HCT116 (cell line): ENCODE results near the gene OPCML. TPM values are rescaled to one million over a fixed set of nuclear protein-coding genes. Genes with fewer than 3 reads are reported as not detected.

Experiments
- ATAC-seq: fragments of 200-7000 bp; cut with Tn5 transposase; 2 replicates; pipeline ENCODE4 v1.9.1; 2020; ENCODE audit warnings: mild to moderate bottlenecking, moderate library complexity
- BruUV-seq: library from RNA; stranded (reverse); fragments of 400-500 nt; replicated peaks from 2 replicates; lab custom pipeline; 2021; lab: Mats Ljungman, UMichigan
- CTCF ChIA-PET: fragments of 300-600 bp; sonication (Branson Sonifier 250); formaldehyde crosslinking; loops from one replicate; lab custom pipeline; 2021; ENCODE audit warnings: antibody characterized with exemption; lab: Charles Lee
- POLR2A ChIA-PET: fragments of 300-600, 350-600 bp; sonication (Branson Sonifier 250); formaldehyde crosslinking; loops from one replicate; lab custom pipeline; 2021; ENCODE audit warnings: antibody characterized with exemption; lab: Charles Lee
- RAD21 ChIA-PET, 2 experiments: fragments of 300-600 bp; sonication (Branson Sonifier 250); formaldehyde crosslinking; loops; one replicate each; lab custom pipeline; 2023; ENCODE audit warnings: low total read pairs in 2 of 2; ENCODE audit not compliant: uncharacterized antibody in 2 of 2, unreplicated experiment in 2 of 2, low non-redundant PET in 1 of 2; lab: Charles Lee
- DNase-seq: peaks from one replicate; pipeline ENCODE4 v3.0.0-alpha.2; 2010; ENCODE audit warnings: low read depth, low spot score
- H2AFZ ChIP-seq: fragments of 200-600 bp; shearing (Covaris generic), sonication (generic); 2 replicates; pipeline ENCODE4 v1.6.1; 2017; ENCODE audit warnings: low read depth, mixed run types, mixed read lengths, antibody characterized with exemption, low read length; ENCODE audit not compliant: poor library complexity, severe bottlenecking
- H3K27ac ChIP-seq: 2 replicates; pipeline ENCODE4 v1.5.1; 2012; ENCODE audit warnings: low read depth, low read length
- H3K27me3 ChIP-seq: fragments of 200-600 bp; sonication (generic); 2 replicates; pipeline ENCODE4 v1.6.1; 2016; ENCODE audit warnings: mixed run types, low read length, mixed read lengths; ENCODE audit not compliant: insufficient read depth
- H3K36me3 ChIP-seq, 2 experiments: fragments of 200-500 bp in 1 of 2; fragments of 200-600 bp in 1 of 2; sonication (Bioruptor generic) in 1 of 2; sonication (generic) in 1 of 2; 2 replicates each; pipeline versions ENCODE4 v1.5.1 to v1.6.1; 2014 to 2016; ENCODE audit warnings: low read length in 2 of 2, inconsistent platforms in 1 of 2, mixed read lengths in 1 of 2, mixed run types in 1 of 2; ENCODE audit not compliant: insufficient read depth in 2 of 2, control insufficient read depth in 1 of 2
- H3K4me1 ChIP-seq, 2 experiments: fragments of 200-600 bp in 1 of 2; sonication (generic) in 1 of 2; 2 replicates each; pipeline versions ENCODE4 v1.5.1 to v1.6.1; 2012 to 2017; ENCODE audit warnings: low read length in 2 of 2, inconsistent platforms in 1 of 2, mild to moderate bottlenecking in 1 of 2, mixed read lengths in 1 of 2, mixed run types in 1 of 2, moderate library complexity in 1 of 2; ENCODE audit not compliant: insufficient read depth in 2 of 2, control insufficient read depth in 1 of 2
- H3K4me2 ChIP-seq: fragments of 200-600 bp; sonication (generic); 2 replicates; pipeline ENCODE4 v1.6.1; 2017; ENCODE audit warnings: mixed run types, low read length, mixed read lengths
- H3K4me3 ChIP-seq, 2 experiments: fragments of 200-600 bp in 1 of 2; sonication (generic) in 1 of 2; replicated peaks in 1 of 2; 2 replicates each; pipeline ENCODE4 v1.5.1; 2011 to 2016; ENCODE audit warnings: low read length in 2 of 2, control low read depth in 1 of 2, low read depth in 1 of 2, mild to moderate bottlenecking in 1 of 2, mixed read lengths in 1 of 2, mixed run types in 1 of 2
- H3K79me2 ChIP-seq: fragments of 200-600 bp; sonication (generic); 2 replicates; pipeline ENCODE4 v1.6.1; 2017; ENCODE audit warnings: mild to moderate bottlenecking, mixed run types, low read length, moderate library complexity, mixed read lengths; ENCODE audit not compliant: insufficient read depth
- H3K9ac ChIP-seq: fragments of 200-600 bp; sonication (generic); 2 replicates; pipeline ENCODE4 v1.6.1; 2016; ENCODE audit warnings: low read length, mixed read lengths
- H3K9me2 ChIP-seq: fragments of 200-600 bp; sonication (generic), shearing (Covaris generic); 2 replicates; pipeline ENCODE4 v1.6.1; 2017; ENCODE audit warnings: mixed run types, mild to moderate bottlenecking, moderate library complexity; ENCODE audit not compliant: insufficient read depth
- H3K9me3 ChIP-seq, 2 experiments: fragments of 200-500 bp in 1 of 2; fragments of 200-600 bp in 1 of 2; sonication (Bioruptor generic) in 1 of 2; sonication (generic) in 1 of 2; 2 replicates each; pipeline ENCODE4 v1.6.1; 2014 to 2017; ENCODE audit warnings: low read length in 2 of 2, mixed read lengths in 2 of 2, inconsistent platforms in 1 of 2, low read depth in 1 of 2, mild to moderate bottlenecking in 1 of 2, mixed run types in 1 of 2, moderate library complexity in 1 of 2; ENCODE audit not compliant: control insufficient read depth in 1 of 2, insufficient read depth in 1 of 2
- H4K20me1 ChIP-seq: fragments of 200-600 bp; sonication (generic), shearing (Covaris generic); 2 replicates; pipeline ENCODE4 v1.6.1; 2017; ENCODE audit warnings: mixed run types, mild to moderate bottlenecking, moderate library complexity; ENCODE audit not compliant: insufficient read depth
- ATF3 ChIP-seq: IDR thresholded peaks from 2 replicates; pipeline ENCODE4 v1.6.1; 2012
- CBX3 ChIP-seq: IDR thresholded peaks from 2 replicates; pipeline ENCODE4 v1.6.1; 2012; ENCODE audit warnings: low read depth
- EGR1 ChIP-seq: IDR thresholded peaks from 2 replicates; pipeline ENCODE4 v1.6.1; 2012; ENCODE audit warnings: low read depth
- ELF1 ChIP-seq: IDR thresholded peaks from 2 replicates; pipeline ENCODE4 v1.6.1; 2012; ENCODE audit warnings: low read depth, borderline replicate concordance
- EZH2 ChIP-seq: fragments of 200-600 bp; sonication (generic); IDR thresholded peaks from 2 replicates; pipeline ENCODE4 v1.6.1; 2017; ENCODE audit warnings: antibody characterized with exemption, mixed run types
- MAX ChIP-seq: IDR thresholded peaks from 2 replicates; pipeline ENCODE4 v1.6.1; 2012
- POLR2A ChIP-seq: IDR thresholded peaks from 2 replicates; pipeline ENCODE4 v1.7.0; 2011; ENCODE audit warnings: borderline replicate concordance; ENCODE audit not compliant: insufficient read depth, insufficient read length; ENCODE audit errors: extremely low read depth
- RAD21 ChIP-seq: IDR thresholded peaks from 2 replicates; pipeline ENCODE4 v1.6.1; 2012; ENCODE audit warnings: low read depth, mild to moderate bottlenecking
- SIN3A ChIP-seq: IDR thresholded peaks from 2 replicates; pipeline ENCODE4 v1.6.1; 2012; ENCODE audit warnings: low read depth
- SP1 ChIP-seq: IDR thresholded peaks from 2 replicates; pipeline ENCODE4 v1.6.1; 2012; ENCODE audit warnings: low read depth
- SRF ChIP-seq: IDR thresholded peaks from 2 replicates; pipeline ENCODE4 v1.6.1; 2012; ENCODE audit warnings: low read depth
- TCF7L2 ChIP-seq: IDR thresholded peaks from 2 replicates; pipeline ENCODE4 v1.7.0; 2011; ENCODE audit warnings: borderline replicate concordance, inconsistent platforms; ENCODE audit not compliant: insufficient read depth, insufficient read length; ENCODE audit errors: extremely low read depth
- YY1 ChIP-seq: IDR thresholded peaks from 2 replicates; pipeline ENCODE4 v1.6.1; 2011; ENCODE audit warnings: low read length, low read depth, moderate library complexity, mild to moderate bottlenecking; ENCODE audit not compliant: insufficient replicate concordance; ENCODE audit errors: extremely low read depth
- ZFX ChIP-seq: fragments of 450-650 bp; IDR thresholded peaks from 2 replicates; pipeline ENCODE4 v1.6.1; 2017
- intact Hi-C: fragments of 100-400 bp; cut with micrococcal nuclease; formaldehyde crosslinking; loops from 2 replicates; pipeline ENCODE4 v1.10.0; 2022
- total RNA-seq: library from RNA; stranded (reverse); gene quantifications from one replicate; pipeline ENCODE4 v1.2.1, GENCODE V29; 2021; ENCODE audit not compliant: unreplicated experiment

Gene OPCML
- total RNA-seq, 1 experiment from 2014 or later = not detected

- Histone ChIP-seq H3K36me3 (no peaks in the 10 kb centered on the region), H3K27me3 (no peaks in the 10 kb centered on the region), H3K4me2 (no peak overlapping the region), H3K79me2 (no peaks in the 10 kb centered on the region), H2AFZ (no peak overlapping the region), H3K9me3 (peaks cover 9 to 18% of the 10 kb centered on the region in 2 experiments; a peak in 2 of 4 replicates), H3K9me2 (no peaks in the 10 kb centered on the region), H3K4me1 (no peaks in the 10 kb centered on the region), H3K4me3 (no peak overlapping the region), H3K27ac (no peak overlapping the region), H3K9ac (no peak overlapping the region), H4K20me1 (no peaks in the 10 kb centered on the region)
- CTCF ChIA-PET = no interaction called here
- intact Hi-C loops = no loop called here
- RAD21 ChIA-PET = no interaction called here
- ATAC-seq (no peak), DNase-seq (no peak)
- no TSS peak for BruUV-seq
- POLR2A ChIA-PET = no interaction called here
- no peak for TF ChIP-seq POLR2A
- no peak for TF ChIP-seq ELF1
- TF ChIP-seq RAD21 = no peak
- no peak for TF ChIP-seq EGR1
- TF ChIP-seq CBX3 = no peak
- TF ChIP-seq EZH2 = no peak
- TF ChIP-seq TCF7L2 = no peak
- no peak for TF ChIP-seq SIN3A
- TF ChIP-seq ATF3 = no peak
- TF ChIP-seq YY1 = no peak
- TF ChIP-seq SRF = no peak
- no peak for TF ChIP-seq MAX
- TF ChIP-seq ZFX = no peak
- no peak for TF ChIP-seq SP1
Measured at GRCh38 chr11:132746305-132746704, 786.0 kb downstream of the OPCML start.
